Left lobe of liver (tissue), 2 donors: ENCODE results near the gene BAHD1. TPM values are rescaled to one million over a fixed set of nuclear protein-coding genes. Genes with fewer than 3 reads are reported as not detected.
A peak's percentile ranks its signal among the peaks of the same experiment; 100 is the strongest.

Experiments used
- ATAC-seq: fragments of 200-7000 bp; cut with Tn5 transposase; one replicate; pipeline ENCODE4 v1.9.1; 2020; ENCODE audit warnings: mild to moderate bottlenecking, moderate library complexity
- DNase-seq: peaks from one replicate; pipeline ENCODE4 v3.0.0-alpha.2; 2020; ENCODE audit warnings: low spot score
- total RNA-seq: library from RNA; stranded (reverse); gene quantifications from one replicate; pipeline ENCODE4 v1.2.1, GENCODE V29; 2021
- donor health status: DM: no; HTN: no; CAD: no; lungs with moderate emphysema.
- donor health status: DM: no; HTN: yes; CAD: no.

Gene BAHD1
- total RNA-seq, 1 donor from 2014 or later: 12.8 TPM

DNA sequence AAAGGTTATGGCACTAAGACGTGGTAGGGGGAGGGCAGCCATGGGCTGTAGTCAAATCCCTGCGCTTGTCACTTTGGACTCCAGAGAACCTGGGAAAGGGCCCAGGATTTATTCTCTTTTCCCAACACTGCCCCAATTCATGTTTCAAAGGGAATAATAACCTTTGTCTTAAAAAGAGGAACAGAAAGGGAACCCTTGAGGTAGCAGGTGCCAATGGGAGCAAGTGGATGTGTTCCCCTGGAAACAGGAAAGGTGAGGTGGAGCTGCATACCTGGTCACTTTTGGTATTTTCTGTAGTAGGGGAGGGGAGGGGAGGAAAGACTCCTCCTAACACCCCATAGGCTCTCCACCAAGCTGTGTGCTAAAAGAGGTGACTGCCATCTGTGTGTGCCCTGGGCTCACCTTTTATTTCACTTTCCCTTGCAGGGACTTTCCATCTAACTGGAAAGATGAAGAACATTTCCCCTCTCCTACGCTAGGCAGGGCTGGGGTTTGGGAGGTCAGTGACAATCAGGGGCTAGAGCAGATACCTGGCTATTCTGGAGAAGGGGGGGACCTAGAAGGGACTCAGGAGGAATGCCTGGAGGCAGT is 23.9 kb downstream of the BAHD1 start:
- ATAC-seq (peak; percentile 69), DNase-seq (no peak)

DNA sequence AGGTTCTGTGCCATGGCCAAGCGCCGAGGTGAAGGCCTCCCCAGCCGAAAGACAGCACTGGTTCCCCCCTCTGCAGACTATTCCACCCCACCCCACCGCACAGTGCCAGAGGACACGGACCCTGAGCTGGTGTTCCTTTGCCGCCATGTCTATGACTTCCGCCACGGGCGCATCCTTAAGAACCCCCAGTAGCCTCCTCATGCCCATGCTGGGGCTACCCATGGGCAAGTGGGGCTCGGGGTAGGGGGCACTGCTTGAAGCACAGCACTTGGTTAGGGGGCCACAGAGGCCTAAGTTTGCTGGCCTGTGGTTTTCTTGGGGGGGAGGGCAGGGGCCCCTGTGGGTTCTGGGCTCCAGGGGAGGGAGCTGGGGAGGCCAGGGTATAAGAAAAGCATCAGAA is 25.2 kb downstream of the BAHD1 start:
- DNase-seq (no peak), ATAC-seq (no peak)

- DNase-seq: no peak
- ATAC-seq: no peak
Measured at GRCh38 chr15:40466426-40467260, 25.9 kb downstream of the BAHD1 start.

DNA sequence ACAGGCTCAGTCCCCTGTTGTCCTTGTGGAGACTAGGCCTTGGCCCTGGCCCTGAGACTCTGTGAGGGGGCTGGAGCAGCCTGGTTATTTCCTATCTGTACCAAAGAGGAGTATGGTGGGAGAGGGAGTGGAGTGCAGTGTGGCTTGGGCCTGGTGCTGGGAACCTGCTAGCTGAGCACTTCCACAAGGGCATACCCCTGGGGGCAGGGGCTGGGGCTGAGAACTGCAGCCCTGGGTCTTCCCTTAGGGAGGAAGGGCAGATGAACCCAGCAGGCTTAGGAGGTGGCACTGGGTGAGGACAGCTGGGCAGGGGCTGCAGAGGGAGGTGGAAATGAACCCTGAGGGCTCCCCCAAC is 26.5 kb downstream of the BAHD1 start:
- ATAC-seq (no peak), DNase-seq (no peak)

GRCh38 chr15:40468898-40469331 is 28.2 kb downstream of the BAHD1 start:
- ATAC-seq (no peak), DNase-seq (no peak)

GRCh38 chr15:40469776-40470390 is 29.1 kb downstream of the BAHD1 start:
- ATAC-seq: no peak
- no peak for DNase-seq

DNA sequence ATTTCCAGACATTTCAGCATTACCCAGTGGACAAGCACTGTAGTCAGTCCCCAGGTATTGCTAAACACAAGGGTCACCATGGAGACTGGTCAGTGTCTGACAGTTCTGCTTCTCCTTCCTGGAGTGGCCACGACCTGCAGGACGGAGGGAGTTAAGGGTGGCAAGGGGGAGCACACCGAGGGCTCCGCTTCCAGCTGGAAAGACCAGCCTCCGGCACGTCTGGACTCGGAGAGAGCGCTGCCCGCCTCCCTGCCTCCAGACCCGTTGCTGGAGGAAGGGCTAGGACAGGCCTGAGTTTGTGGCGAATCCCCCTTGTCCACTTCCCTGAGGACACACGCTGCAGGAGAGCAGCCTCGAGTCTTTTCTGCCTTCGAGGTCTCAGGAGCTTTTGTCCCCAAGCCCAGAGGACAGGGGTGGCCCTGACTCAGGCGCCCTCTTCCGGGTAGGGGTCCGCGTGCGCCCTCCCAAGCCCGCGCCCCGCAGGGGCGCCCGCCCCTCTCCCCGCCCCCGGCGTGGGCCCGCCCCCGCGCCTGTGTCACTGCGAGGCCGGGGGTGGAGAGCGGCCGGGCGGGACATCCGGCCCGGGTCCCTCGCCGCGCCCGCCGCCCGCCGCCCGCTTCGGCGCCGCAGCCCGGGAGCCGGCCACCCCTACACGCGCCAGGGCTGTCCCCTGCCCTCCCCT is 29.8 kb downstream of the BAHD1 start, which contains the start of gene CHST14:
Gene CHST14 (plus strand): TSS at position 562 of the 682 bp plus-strand sequence. CDS start 230 bp downstream, outside the sequence.
- DNase-seq: peak; percentile 65
- ATAC-seq: peak; percentile 92

- DNase-seq (peak; percentile 50), ATAC-seq (peak; percentile 44)
Measured at GRCh38 chr15:40471105-40471807, 30.5 kb downstream of the BAHD1 start.

DNA sequence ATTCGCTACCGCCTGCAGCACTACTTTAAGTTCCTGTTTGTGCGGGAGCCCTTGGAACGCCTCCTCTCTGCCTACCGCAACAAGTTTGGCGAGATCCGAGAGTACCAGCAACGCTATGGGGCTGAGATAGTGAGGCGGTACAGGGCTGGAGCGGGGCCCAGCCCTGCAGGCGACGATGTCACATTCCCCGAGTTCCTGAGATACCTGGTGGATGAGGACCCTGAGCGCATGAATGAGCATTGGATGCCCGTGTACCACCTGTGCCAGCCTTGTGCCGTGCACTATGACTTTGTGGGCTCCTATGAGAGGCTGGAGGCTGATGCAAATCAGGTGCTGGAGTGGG is 31.0 kb downstream of the BAHD1 start:
- ATAC-seq: peak; percentile 3
- DNase-seq: no peak

DNA sequence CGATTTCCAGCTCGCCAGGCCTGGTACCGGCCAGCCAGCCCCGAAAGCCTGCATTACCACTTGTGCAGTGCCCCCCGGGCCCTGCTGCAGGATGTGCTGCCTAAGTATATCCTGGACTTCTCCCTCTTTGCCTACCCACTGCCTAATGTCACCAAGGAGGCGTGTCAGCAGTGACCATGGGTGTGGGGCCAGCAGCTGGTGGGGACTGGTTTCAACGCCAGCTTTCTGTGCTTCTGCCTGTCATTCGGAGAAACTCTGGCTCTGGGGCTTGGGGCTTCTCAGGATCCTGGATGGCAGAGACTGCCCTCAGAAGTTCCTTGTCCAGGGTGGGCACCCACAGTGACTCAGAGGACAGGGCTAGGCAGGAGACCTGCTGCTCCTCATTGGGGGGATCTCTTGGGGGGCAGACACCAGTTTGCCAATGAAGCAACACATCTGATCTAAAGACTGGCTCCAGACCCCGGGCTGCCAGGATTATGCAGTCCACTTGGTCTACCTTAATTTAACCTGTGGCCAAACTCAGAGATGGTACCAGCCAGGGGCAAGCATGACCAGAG is 31.5 kb downstream of the BAHD1 start:
- no peak for ATAC-seq
- no peak for DNase-seq

DNA sequence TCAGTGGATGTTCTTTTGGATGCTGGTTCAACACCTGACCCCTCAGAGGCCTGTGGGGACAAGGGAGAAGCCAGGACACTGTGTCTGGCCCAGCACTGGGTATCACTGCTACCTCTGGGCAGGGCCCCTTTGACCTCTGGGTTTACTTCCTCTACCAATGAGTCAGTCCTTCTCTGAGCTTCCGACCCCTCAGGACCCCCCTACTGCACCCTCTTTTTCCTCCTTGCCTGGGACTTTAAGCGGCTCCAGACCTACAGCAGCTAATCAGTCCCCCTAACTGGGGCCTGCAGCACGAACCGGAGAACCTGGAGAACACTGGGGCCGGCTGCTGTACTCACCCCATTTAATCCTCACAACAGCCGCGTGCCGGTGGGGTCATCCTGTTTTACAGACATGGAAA is 33.8 kb downstream of the BAHD1 start:
- no peak for ATAC-seq
- DNase-seq: no peak

GRCh38 chr15:40477642-40478327 is 37.0 kb downstream of the BAHD1 start:
- ATAC-seq (no peak), DNase-seq (no peak)

DNA sequence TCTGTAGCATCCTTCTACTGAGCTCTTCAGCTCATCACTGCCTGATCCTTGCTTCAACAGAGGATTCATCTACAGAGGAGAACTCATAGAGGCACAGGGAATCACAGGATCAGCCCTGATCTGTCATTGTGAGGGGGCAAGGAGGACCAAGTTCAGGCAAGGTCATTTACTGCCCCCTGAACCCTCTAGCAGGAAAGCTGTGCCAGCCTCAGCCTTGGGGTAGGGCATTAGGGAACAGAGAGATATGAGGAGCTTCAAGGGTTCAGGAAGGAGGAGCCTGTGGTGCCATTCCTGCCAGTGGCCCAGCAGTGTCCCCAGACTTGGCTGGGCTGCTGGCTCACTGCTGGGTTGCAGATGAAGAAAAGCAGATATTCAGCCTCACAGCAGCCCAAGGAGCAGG is 38.3 kb downstream of the BAHD1 start:
- no peak for DNase-seq
- ATAC-seq: no peak

DNA sequence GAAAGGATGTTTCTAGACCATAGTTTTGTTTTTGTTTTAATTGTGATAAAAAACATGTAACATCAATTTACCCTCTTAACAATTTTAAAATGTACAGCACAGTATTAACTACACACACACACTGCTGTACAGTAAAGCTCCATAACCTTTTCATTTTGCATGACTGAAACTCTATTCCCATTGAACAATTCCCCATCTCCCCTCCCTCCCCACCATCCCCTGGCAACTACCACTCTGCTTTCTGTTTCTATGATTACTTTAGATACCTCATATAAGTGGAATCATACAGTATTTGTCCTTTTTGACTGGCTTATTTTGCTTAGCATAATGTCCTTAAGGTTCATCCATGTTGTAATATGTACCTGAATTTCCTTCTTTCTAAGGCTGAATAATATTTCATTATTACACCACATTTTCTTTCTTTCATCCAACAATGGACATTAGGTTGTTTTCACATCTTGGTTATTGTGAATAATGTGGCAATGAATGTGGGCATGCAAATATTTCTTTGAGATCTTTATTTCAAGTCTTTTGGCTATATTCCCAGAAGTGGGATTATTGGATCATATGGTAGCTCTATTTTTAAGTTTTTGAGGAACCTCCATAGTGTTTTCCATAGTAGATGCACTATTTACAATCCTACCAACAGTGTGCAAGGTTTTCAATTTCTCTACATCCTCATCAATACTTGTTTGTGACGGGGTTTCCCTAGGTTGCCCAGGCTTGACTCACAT is 40.8 kb downstream of the BAHD1 start:
- DNase-seq (no peak), ATAC-seq (no peak)

DNA sequence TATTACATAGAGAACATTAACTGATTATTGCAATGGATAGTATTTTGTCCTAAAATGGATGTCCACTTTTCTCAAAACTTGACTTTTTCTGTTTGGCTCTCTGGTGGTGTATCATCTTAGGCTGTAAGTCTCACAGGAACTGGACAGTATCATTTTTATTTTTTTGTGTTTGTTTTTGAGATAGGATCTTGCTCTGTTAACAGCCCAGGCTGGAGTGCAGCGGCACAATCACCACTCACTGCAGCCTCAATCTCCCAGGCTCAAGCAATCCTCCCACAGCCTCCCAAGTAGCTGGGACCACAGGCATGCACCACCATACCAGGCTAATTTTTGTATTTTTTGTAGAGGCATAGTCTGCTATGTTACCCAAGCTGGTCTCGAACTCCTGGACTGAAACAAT is 43.2 kb downstream of the BAHD1 start:
- DNase-seq: no peak
- no peak for ATAC-seq

DNA sequence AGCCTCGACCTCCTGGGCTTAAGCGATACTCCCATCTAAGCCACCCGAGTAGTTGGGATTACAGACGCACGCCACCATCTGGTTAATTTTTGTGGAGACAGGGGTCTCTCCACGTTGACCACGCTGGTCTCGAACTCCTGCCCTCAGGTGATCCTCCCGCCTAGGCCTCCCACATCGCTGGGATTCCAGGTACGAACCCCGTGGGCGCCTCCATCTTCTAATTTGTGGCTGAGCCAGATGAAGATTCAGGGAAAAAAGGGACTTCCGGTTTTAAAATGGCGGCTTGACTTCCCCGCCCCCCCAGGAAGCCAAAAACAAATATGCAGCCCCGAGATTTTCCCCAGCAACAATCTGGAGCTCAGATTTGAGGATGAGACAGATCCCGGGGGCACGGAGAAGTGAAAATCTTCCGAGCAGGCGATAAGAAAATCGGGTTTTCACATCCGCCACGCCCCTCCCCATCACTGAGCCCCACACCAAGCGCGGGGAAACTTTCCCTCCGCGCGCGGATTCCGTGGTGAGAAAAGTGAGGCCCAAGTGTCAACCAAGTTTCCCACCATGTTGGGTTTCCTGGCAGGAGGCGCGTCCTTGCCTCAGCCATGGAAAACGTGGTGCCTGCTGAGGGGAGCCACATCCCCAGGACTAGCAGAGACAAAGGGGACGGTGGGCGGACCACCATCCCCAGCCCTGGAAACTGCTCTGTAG is 45.5 kb downstream of the BAHD1 start:
- no peak for DNase-seq
- ATAC-seq: no peak

- DNase-seq (no peak), ATAC-seq (no peak)
Measured at GRCh38 chr15:40487816-40488682, 47.3 kb downstream of the BAHD1 start.
